GM12878 (cell line): ENCODE data around the gene GGPS1. TPM values are rescaled to one million over a fixed set of nuclear protein-coding genes. Genes with fewer than 3 reads are reported as not detected.

Source experiments
- CEBPZ ChIP-seq: fragments of 150-350 bp; IDR thresholded peaks from 2 replicates; pipeline ENCODE4 v1.6.1; 2016; ENCODE audit warnings: low read depth, low read length
- CHD1 ChIP-seq: IDR thresholded peaks from 2 replicates; pipeline ENCODE4 v1.6.1; 2012; ENCODE audit warnings: low read depth, low read length, improper control_type of control experiment
- DPF2 ChIP-seq: fragments of 450-650 bp; IDR thresholded peaks from 2 replicates; pipeline ENCODE4 v1.6.1; 2017; ENCODE audit warnings: mild to moderate bottlenecking
- E2F8 ChIP-seq: fragments of 450-650 bp; IDR thresholded peaks from 2 replicates; pipeline ENCODE4 v1.6.1; 2018; ENCODE audit warnings: mild to moderate bottlenecking, low read depth, moderate library complexity; ENCODE audit not compliant: partially characterized antibody
- EED ChIP-seq: sonication (generic); IDR thresholded peaks from 2 replicates; pipeline ENCODE4 v1.6.1; 2016; ENCODE audit warnings: antibody characterized with exemption, low read depth
- IKZF2 ChIP-seq, 2 experiments: fragments of 450-650 bp; IDR thresholded peaks; 2 replicates each; pipeline ENCODE4 v1.6.1; 2017; ENCODE audit warnings: mild to moderate bottlenecking in 2 of 2, moderate library complexity in 2 of 2
- JUND ChIP-seq: IDR thresholded peaks from 2 replicates; pipeline ENCODE4 v1.6.1; 2012; ENCODE audit warnings: low read depth, mild to moderate bottlenecking, low read length, improper control_type of control experiment, moderate library complexity
- PKNOX1 ChIP-seq: fragments of 450-650 bp; IDR thresholded peaks from 2 replicates; pipeline ENCODE4 v1.6.1; 2016; ENCODE audit warnings: mild to moderate bottlenecking
- RAD21 ChIP-seq: IDR thresholded peaks from 2 replicates; pipeline ENCODE4 v1.6.1; 2011; ENCODE audit warnings: mild to moderate bottlenecking, low read depth, low read length, moderate library complexity; ENCODE audit not compliant: insufficient read depth
- SIN3A ChIP-seq: IDR thresholded peaks from 2 replicates; pipeline ENCODE4 v1.6.1; 2012; ENCODE audit warnings: low read depth, low read length, improper control_type of control experiment
- ZBED1 ChIP-seq: IDR thresholded peaks from 2 replicates; pipeline ENCODE4 v1.6.1; 2016; ENCODE audit warnings: borderline replicate concordance
- ZBTB11 ChIP-seq: fragments of 450-650 bp; formaldehyde crosslinking; IDR thresholded peaks from 2 replicates; pipeline ENCODE4 v1.5.0; 2022; ENCODE audit warnings: mild to moderate bottlenecking, missing genetic modification characterization
- ZNF687 ChIP-seq: fragments of 450-650 bp; IDR thresholded peaks from 2 replicates; pipeline ENCODE4 v1.6.1; 2017; ENCODE audit warnings: mild to moderate bottlenecking, moderate library complexity
- polyA plus RNA-seq, 11 experiments: library from polyadenylated mRNA; depleted of rRNA in 4 of 11; unstranded in 6 of 11; stranded (reverse) in 5 of 11; fragments of >200 nt; fragmentation: Nextera tagmentation in 4 of 11; fragmentation: Illumina TruSeq in 1 of 11; extraction: Ambion mirVana in 4 of 11; extraction: Trizol in 1 of 11; gene quantifications; 1 replicate in 1 of 11; 2 replicates in 10 of 11; pipeline versions ENCODE4 v1.2.1 to v1.2.3, GENCODE V29; 2011 to 2016; ENCODE audit warnings: inconsistent platforms in 2 of 11, missing spikeins in 2 of 11, low read depth in 1 of 11
- total RNA-seq, 4 experiments: library from RNA; depleted of rRNA in 3 of 4; stranded (reverse); fragments of >200 nt in 3 of 4; fragmentation: Illumina TruSeq in 1 of 4; extraction: Trizol in 1 of 4; gene quantifications; 2 replicates each; pipeline versions ENCODE4 v1.2.1 to v1.2.3, GENCODE V29; 2013 to 2021

GGPS1 gene
- total and polyA plus RNA-seq, 10 of the 15 experiments (the other 5 are each of a cell fraction or from before 2014, with no cell fraction given) = 15.1 to 36.0 (median 25.3) TPM

- TF ChIP-seq CHD1 (no peak), ZBED1 (0 out of 2 replicates have a peak, but pooled peaks have one; percentile 14), EED (no peak), ZNF687 (0 out of 2 replicates have a peak, but pooled peaks have one; percentile 7), IKZF2 (IDR thresholded peaks at IDR 0.05) (peak; percentile 75 to 80; a peak in 3 of 4 replicates), ZBTB11 (CRISPR knock-in tag) (peak; percentile 63), RAD21 (no peak), JUND (peak; percentile 43; the same call in 1 of the 2 replicates), SIN3A (peak; percentile 91), CEBPZ (no peak), DPF2 (no peak; the same call in 1 of the 2 replicates), E2F8 (no peak), PKNOX1 (peak; percentile 82)
These were observed at the start of gene GGPS1 (continued) for GRCh38 chr1:235328271-235329138.
